SW 1271 (cell line): Measurements from ENCODE around the gene PNKD.

Experiments used
- DNase-seq, 2 experiments: peaks; one replicate each; lab custom pipeline; 2025; lab: John Stamatoyannopoulos, UW

The PNKD gene

DNA sequence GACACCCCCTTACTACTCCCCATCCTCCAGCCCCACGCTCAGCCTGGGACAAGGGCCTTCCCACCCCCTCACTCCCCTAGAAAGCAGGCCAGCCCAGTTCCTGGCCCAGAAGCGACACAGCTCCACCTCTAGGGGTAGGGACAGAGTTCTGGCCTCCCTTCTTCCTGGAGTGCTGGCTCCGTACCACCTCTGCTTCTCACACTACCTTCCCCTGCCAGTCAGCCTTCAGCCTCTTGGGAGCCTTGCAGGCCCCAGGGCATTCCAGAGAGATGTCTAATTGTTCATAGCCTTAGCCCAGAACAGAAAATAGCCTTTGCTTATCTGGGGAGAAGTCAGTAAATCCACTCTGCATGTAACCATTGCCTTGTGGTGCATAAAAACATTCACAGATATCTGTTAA is 73.3 kb downstream of the PNKD start:
- no peak for DNase-seq

DNA sequence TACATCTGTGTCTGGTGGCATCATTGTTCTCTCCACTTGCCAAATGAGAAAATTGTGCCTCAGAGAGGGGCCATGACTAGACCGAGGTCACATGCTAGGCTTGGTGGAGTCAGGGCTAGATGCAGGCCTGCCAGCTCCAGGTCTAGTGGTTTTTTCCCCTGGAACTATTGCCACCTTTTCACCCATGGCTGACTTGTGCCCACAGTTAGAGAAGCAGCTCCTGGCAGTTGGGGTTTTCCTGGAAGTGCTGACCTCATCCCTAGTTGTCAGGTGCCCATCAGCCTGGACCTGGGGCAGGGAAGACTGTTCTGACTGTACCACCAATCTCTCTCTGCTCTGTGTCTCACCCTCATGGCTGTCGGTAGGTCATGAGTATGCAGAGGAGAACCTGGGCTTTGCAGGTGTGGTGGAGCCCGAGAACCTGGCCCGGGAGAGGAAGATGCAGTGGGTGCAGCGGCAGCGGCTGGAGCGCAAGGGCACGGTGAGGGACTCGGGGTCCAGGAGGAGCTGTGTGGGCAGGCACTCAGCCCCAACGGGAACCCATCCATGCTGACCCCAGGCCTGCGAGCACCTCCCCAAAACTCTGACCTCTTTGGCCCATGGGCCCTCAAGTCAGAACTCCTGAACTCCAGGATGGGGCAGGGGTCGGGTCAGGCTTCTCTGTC is 73.9 kb downstream of the PNKD start:
- no peak for DNase-seq

DNA sequence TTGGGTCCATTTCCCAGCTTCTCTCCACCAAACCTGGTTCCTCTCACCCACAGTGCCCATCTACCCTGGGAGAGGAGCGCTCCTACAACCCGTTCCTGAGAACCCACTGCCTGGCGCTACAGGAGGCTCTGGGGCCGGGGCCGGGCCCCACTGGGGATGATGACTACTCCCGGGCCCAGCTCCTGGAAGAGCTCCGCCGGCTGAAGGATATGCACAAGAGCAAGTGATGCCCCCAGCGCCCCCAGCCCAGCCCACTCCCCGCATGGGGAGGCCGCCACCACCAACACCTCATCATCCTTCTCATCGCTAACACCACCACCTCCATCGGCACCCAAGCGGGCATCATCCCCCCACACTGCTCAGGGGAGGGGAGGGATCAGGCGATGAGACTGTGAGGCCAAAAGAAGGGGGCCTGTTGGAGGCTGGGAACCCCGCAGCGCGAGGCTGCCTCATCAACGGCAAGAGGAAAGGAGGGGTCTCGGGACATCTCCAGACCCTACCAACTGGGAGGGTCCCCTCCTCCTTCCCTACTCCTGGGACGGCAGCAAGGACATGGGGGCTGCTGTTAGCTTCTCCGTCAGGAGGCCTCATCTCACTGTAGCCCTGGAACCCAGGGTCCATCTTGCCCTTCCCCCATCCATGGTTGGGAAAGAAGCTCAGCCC is 74.6 kb downstream of the PNKD start:
- DNase-seq: no peak

DNA sequence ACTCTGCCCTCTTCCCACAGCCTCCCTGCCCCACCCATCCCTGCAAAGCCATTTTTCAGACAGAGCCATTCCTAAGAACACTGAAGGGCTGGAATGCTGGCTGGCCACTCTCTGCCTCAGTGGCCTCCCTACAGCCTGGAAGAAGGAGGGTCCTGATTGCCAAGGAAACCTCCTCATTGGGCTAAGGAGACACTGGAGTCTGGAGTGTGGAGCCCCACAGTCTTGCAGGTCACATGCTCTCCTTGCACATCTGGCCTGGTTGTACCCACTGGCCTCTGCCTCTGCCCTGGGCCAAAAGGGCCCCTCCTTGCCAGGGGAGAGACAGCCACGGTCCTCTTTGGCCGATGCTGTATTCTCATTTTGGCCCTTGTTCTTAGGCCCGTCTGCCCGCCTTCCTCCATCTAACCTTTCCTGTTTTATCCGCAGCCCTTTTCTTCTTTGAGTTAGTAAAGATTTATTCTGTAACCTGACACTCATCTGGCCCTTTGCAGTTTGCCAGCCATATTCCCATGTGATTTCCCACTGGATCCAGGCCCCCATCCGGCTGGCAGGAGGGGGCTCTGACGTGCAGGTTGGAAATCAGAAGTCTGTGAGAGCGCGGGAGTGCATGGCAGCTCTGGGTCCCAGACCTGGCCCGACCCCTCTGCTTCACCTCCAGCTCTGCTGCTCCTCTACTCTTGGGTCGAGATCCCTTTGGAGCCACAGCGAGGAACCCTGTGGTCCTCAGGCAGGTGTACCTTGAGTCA is 75.3 kb downstream of the PNKD start:
- no peak for DNase-seq

DNA sequence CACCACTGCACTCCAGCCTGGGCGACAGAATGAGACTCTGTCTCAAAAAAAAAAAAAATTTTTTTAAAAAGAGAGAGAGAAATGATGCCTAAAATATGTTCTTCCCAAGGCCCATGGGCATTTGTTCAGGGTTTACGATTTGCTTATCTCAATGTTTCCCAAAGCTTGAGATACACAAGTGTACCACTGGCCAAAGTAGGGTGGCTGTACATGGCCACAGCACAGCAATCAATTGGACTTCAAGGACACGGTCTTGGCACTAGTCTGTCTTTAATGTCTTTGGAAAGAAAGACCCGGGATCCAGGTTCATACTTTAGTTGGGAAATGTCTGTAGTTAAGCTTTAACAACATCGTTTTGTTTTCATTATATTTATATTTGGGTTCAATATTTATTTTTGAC is 76.9 kb downstream of the PNKD start:
- no peak for DNase-seq

DNA sequence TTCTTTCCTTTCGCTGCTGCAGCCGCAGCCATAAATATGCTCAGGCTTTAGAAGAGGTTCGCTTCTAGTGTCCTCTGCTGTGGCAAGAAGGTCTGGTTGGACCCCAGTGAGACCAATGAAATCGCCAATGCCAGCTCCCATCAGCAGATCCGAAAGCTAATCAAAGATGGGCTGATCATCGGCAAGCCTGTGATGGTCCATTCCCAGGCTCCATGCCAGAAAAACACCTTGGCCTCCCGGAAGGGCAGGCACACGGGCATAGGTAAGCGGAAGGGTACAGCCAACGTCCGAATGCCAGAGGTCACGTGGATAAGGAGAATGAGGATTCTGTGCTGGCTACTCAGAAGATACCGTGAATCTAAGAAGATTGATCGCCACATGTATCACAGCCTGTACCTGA is 83.7 kb downstream of the PNKD start:
- DNase-seq: no peak

DNA sequence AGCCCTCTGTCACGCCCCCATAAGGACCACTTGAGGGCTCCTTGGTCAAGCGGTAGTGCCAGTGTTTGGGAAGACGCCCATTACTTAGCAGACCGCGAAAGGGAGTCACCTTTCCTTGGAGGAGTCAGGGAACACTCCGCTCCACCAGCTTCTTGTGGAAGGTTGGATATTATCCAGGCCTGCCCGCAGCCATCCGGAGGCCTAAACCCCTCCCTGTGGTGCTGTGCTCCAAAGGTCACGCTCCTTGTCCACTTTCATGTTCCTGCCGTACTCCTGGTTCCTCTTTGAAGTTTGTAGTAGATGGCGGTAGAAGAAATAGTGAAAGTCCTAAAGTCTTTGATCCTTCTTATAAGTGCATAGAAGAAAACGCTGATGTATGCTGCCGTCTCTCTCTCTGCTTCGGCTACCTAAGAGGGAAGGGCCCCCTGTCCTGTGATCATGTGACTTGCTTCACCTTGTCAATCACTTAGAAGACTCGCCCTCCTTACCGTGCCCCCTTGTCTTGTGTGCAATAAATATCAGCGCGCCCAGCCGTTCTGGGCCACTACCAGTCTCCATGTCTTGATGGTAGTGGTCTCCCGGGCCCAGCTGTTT is 84.6 kb downstream of the PNKD start:
- no peak for DNase-seq

DNA sequence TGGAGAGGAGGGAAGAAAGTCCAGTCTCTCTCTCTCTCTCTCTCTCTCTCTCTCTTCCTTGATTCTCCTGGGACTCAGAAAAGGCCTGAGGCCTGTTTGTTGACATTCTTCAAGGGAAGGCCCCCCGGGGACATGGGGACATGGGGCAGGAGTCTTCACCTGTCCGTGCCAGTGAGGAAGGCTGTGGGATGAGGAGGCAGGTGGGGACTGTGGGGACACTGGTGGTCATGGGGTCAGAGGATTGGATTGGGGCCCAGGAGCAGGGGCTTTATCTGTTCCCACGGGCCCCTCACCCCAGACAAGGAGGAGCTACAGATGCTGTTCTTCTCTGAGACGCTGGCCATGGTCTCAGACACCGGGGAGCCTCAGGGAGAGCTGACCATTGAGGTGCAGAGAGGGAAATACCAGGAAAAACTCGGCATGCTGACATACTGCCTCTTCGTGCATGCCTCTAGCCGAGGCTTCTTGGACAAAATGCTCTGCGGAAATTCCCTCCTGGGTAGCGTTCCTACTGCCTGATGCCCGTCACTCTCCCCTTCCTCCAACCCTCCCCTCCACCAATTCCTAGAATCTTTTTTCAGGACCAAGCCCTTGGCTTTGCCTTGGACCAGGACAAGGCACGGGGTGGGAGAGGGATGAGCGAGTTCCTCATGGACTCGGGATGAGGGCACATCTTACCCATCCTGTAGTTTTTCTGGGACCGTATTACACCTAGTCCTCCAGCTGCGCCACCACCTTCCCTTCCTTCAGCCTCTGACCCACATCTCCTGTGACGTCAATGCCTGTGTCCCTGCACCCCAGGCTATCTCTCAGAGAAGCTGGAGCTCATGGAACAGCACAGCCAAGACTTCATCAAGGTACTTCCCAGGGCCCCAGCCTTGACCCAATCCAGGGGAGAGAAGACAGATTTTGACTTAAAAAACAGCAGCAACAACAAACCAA is 87.2 kb downstream of the PNKD start:
- DNase-seq: no peak

DNA sequence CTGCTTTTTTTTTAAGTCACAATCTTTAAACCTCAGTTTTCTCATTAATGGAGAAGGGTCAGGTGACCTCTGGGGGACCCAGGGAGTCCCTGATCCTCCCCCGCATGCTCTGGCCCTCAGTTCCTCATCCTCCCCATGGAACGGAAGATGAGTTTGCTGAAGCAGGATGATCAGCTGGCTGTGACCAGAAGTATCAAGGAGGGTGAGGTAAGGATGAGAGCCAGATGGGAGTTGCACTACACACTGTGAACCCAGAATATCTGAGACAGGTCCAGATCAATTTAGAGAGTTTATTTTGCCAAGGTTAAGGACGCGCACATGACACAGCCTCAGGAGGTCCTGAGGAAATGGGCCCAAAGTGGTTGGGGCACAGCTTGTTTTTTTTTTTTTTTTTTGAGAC is 90.1 kb downstream of the PNKD start:
- no peak for DNase-seq

DNA sequence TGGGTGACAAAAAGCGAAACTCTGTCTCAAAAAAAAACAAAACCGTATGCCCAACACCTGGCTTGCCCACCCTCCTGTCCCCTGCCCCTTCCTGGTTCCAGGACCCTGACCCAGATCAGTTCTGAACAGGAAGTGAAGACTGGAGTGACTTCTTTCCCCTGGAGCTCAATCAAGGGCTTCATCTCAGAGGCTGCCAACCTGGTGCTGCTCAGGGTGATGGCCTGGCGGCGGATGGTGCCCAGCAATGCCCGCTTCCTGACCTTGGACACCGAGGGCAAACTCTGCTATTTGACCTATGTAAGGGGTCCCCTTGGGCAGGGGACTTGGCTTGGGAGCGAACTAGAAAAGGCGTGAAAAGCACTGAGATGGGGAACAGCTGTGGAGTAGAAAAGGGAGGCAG is 92.3 kb downstream of the PNKD start:
- DNase-seq: no peak

DNA sequence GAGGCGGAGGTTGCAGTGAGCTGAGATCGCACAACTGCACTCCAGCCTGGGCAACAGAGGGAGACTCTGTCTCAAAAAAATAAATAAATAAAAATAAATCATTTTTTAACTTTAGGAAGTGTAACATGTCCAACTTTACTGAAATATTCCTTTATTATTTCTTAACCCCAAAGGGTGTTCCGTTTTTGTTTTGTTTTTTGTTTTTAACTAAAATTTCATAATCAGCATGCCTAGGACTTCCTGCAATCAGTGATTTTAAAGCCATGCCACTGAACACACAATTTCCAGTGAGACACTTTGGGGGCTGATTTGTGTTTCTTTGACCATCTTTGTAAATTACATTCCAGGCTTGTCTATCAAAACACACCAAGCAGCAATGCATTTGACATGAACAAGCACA is 93.4 kb downstream of the PNKD start:
- no peak for DNase-seq

DNA sequence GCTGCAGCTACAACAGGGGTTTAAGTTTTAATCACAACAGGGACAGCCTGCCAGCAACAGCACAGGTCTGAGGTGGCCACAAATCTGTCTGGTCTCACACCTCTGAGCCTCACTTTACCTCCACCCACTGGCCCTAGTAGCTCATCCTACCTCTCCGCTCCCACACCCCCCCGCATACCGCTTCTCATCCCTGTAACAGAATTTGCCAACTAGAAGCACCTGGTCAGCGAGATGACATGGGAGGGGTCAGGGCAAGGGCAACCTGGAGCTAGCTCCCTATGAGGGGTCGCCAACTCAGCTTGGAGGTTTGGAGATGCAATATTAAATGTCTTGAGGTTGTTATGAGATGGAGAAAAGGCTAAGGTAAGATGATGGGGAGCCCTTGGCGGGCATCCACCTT is 93.9 kb downstream of the PNKD start:
- DNase-seq: no peak

DNA sequence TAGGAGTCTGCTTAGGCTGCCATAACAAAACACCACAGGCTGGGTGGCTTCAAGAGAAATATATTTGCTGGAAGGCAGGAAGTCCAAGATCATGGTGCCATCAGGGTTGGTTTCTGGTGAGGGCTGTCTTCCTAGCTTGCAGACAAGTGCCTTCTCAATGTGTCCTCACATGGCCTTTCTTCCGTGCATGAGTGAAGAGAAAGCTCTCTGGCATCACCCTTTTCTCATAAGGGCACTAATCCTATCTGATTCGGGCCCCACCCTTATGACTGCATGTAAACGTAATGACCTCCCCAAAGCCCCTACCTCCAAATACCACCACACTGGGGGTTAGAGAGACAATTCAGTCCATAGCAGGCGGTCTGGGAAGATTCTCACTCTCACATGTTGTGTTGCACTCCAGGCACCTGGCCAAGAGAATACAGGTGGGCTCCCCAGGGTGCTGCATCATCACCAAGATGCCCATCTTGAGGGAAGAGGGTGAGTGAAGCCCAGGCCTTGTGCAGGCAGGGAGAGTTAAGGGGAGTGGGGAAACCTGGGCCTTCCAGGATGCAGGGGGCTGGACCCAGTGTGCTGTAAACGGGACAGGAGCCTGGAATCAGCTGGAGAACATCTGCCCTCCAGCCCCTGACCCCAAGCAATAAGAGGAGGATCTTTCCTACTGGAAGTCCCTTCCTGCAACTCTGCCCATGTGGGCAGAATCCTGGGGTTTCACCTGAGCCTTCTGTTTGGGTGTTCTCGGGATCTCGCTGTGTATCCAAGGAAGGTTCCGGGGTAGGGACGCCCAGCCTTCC is 96.5 kb downstream of the PNKD start:
- no peak for DNase-seq

DNA sequence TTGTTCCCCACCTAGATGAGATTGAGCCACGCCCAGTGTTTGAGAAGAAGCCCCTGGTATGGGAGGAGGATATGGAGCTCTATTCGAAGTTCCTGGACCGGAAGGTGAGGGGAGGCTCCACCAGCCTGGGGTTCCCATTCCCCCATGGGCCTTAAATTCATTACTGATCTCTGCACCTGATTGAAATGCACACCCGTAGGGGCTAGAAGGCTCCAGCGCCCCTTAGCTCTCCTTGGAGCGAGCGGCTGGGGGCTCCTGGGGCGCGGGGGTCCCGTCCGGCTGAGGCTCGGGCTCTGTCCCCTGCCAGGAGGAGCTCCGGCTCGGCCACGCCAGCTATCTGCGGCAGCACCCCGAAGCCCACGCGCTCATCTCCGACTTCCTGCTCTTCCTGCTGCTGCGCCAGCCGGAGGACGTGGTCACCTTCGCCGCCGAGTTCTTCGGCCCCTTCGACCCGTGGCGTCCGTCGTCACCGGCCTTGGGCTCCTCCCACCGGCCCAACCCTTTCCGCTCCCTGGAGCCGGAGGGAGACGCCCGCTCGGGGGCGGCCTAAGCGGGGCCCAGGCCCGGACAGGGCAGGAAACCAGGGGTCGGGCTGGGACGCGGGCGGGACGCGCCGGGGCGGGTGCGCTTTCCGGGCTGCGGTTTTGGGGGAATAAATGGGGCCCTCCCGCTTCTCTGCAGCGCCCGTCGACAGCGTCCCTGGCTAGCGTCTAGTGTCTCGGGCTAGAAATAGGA is 97.3 kb downstream of the PNKD start:
- peak; percentile 54 to 56 for DNase-seq

DNA sequence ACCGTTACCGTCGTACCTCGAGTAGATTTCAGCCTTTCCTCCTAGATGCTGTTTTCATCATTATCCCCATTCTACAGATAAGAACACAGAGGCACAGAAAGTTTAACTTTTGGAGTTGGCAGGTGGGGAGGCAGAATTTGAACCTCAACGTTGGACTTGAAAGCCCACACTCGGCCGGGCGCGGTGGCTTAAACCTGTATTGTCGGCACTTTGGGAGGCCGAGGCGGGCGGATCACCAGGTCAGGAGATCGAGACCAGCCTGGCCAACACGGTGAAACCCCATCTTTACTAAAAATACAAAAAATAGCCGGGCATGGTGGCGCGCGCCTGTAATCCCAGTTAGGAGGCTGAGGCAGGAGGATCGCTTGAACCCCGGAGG is 97.8 kb downstream of the PNKD start:
- no peak for DNase-seq

DNA sequence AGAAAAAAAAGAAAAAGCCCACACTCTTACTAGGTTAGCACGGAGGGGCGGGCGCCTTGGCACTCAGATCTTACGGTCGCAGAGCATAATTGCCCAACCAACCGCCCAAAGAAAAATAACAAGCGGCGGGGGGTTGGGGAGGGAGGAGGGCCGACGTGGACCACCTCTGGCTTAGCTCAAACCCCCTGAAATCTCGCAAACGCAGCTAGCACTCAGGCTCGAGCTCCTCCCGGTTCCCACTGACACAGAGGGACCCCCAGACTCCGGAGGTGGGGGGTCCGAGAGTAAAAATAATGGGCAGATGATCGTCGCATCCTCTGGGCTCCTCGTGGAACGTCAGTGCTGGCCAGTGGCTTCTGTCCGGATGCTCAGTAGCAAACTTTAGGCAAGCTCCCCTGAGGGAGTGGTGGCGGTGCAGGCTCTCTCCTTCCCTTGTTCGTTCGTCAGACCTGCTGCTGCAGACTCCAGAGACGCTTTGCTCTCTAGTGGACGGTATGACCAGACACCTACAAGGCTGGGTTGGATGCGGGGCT is 98.4 kb downstream of the PNKD start:
- no peak for DNase-seq

DNA sequence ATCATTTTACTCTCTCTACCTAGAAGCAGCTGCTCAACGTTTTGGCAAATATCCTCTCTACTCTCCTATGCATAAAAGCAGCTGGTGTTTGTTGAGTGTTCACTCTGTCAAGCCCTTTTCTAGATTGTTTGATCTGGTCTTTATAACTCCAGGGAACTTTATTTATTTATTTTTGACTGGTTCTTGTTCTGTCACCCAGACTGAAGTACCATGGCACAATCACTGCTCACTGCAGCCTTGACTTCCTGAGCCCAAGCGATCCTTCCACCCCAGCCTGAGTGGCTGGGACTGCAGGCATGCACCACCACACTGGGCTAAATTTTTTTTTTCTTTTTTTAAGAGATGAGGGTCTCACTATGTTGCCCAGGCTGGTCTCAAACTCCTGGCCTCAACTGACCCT is 99.0 kb downstream of the PNKD start:
- DNase-seq: no peak

DNA sequence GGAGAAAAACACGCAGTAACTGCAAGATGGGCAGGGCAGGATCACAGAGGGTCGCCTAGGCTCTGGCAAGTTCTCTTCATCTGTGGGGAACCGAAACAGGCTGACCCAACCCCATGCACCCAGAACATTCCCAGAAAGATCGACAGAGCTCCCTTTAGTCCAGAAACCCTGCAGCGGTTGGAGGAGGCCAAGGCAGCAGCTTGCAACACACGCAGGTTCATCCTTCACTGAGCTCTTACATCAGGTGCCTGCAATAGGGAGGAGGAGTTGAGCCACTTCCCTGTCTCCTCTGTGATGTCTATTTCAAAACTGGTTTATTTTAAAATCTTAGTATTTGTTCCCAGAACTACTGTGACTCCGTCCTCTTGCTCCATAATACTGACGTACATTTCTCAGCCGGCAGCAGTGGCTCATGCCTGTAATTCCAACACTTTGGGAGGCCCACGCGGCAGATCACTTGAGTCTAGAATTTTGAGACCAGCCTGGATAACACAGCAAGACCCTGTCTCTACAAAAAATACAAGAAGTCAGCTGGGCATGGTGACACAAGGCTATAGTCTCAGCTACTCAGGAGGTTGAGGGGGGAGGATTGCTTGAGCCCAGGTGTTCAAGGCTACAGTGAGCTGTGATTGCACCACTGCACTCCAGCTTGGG is 100.2 kb downstream of the PNKD start:
- no peak for DNase-seq

DNA sequence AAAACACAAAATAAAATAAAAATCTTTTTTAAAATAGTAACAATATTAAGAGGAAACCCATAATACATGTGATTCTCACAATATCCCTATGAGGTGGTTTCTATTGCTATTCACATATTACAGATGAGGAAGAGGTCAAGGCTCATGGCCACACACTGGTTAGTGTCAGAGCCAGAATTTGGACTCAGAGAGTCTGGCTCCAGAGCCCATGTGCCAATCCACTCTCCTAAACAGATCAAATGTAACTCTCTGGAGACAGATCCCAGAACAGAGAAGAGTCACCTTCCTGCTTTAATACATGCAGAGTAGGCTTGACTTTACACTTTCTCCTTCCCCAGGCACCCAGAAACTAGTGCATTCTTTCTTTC is 101.6 kb downstream of the PNKD start:
- no peak for DNase-seq

DNA sequence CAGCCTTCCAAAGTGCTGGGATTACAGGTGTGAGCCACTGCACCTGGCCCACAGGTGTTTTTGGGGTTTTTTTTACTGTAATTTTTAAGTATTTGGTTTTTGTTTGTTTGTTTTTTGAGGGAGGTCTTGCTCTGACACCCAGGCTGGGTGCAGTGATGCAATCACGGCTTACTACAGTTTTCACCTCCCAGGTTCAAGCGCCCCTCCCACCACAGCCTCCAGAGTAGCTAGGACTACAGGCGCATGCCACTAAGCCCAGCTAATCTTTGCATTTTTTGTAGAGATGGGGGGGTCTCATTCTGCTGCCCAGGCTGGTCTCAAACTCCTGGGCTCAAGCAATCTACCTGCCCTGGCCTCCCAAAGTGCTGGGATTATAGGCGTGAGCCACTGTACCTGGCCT is 104.5 kb downstream of the PNKD start:
- DNase-seq: no peak
